ENCODE data around the gene CFAP100. TPM values are rescaled to one million over a fixed set of nuclear protein-coding genes. Genes with fewer than 3 reads are reported as not detected.

Gene CFAP100
- total RNA-seq, 1 experiment from 2014 or later: not detected

GRCh38 chr3:126479642-126480041, 84.9 kb downstream of the CFAP100 start:
- Histone ChIP-seq H3K36me3 (ENCODE audit: control insufficient read depth in 1 of 2, insufficient read depth in 2 of 2, low read length in 2 of 2) (no peaks in the 10 kb centered on the region), H3K9me2 (ENCODE audit: insufficient read depth) (no peaks in the 10 kb centered on the region), H3K27me3 (ENCODE audit: insufficient read depth, low read length) (no peaks in the 10 kb centered on the region), H2AFZ (ENCODE audit: low read depth, low read length, poor library complexity, severe bottlenecking) (no peak overlapping the region), H3K9me3 (ENCODE audit: control insufficient read depth in 1 of 2, insufficient read depth in 1 of 2, low read depth in 1 of 2, low read length in 2 of 2) (no peaks in the 10 kb centered on the region), H3K4me3 (replicated peaks in 1 of 2; ENCODE audit: low read depth in 1 of 2, low read length in 2 of 2) (no peak overlapping the region), H3K4me1 (ENCODE audit: control insufficient read depth in 1 of 2, insufficient read depth in 2 of 2, low read length in 2 of 2) (peaks cover 4 to 10% of the 10 kb centered on the region in 2 experiments; a peak in 3 of 4 replicates), H4K20me1 (ENCODE audit: insufficient read depth) (no peaks in the 10 kb centered on the region), H3K4me2 (ENCODE audit: low read length) (no peak overlapping the region), H3K9ac (ENCODE audit: low read length) (no peak overlapping the region), H3K27ac (ENCODE audit: low read depth, low read length) (no peak overlapping the region), H3K79me2 (ENCODE audit: insufficient read depth, low read length) (peaks cover 5% of the 10 kb centered on the region)
- CTCF ChIA-PET: no interaction called here
- RAD21 ChIA-PET (ENCODE audit: low non-redundant PET in 1 of 2, low total read pairs in 2 of 2, uncharacterized antibody in 2 of 2, unreplicated experiment in 2 of 2): no interaction called here
- no peak for ATAC-seq
- TF ChIP-seq EZH2 (IDR thresholded peaks at IDR 0.05) (no peak), CTCF (IDR thresholded peaks at IDR 0.05 in 2 of 3, conservative IDR thresholded peaks at IDR 0.05 in 1 of 3; ENCODE audit: borderline replicate concordance in 1 of 3, insufficient read depth in 1 of 3, low read depth in 2 of 3, low read length in 2 of 3) (no peak), EZH2phosphoT487 (IDR thresholded peaks at IDR 0.05; ENCODE audit: borderline replicate concordance) (no peak), EGR1 (IDR thresholded peaks at IDR 0.05; ENCODE audit: low read depth) (no peak), RAD21 (IDR thresholded peaks at IDR 0.05; ENCODE audit: low read depth) (no peak), CBX3 (IDR thresholded peaks at IDR 0.05; ENCODE audit: low read depth) (no peak), SRF (IDR thresholded peaks at IDR 0.05; ENCODE audit: low read depth) (no peak), MAX (IDR thresholded peaks at IDR 0.05) (no peak), ELF1 (IDR thresholded peaks at IDR 0.05; ENCODE audit: borderline replicate concordance, low read depth) (no peak), JUND (IDR thresholded peaks at IDR 0.05) (no peak)
- TF ChIP-seq, protein P1, sequence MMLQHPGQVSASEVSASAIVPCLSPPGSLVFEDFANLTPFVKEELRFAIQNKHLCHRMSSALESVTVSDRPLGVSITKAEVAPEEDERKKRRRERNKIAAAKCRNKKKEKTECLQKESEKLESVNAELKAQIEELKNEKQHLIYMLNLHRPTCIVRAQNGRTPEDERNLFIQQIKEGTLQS (IDR thresholded peaks at IDR 0.05): no peak
- POLR2A ChIA-PET: no interaction called here
- BruUV-seq (replicated peaks): no TSS peak
- intact Hi-C loops (cut with micrococcal nuclease): loop anchor here (10.0 kb wide), 1 partner anchor 225 kb away; no protein-coding TSS in a partner anchor
- no peak for DNase-seq (ENCODE audit: low read depth, low spot score)
